ENCODE measurements around the gene MARK2.

DNA sequence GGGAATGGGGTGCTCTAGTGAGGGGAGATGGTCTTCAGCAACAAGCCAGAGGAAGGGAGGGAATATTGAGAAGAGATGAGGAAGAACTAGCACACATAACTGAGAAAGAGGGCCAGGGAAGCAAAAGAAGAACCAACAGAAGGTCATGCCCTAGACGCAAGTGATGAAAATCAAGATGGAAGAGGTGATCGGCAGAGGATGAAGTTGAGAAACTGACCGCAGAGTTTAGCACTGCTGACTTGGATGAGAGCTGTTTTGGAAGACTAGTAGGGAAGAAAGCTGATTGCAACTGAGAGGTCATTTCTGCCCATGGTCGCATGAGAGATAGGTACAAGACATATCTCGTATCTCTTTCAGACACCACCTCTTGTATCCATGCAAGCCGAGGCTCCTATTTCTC lies 22.7 kb upstream of the MARK2 start:
- TF ChIP-seq, protein P1, sequence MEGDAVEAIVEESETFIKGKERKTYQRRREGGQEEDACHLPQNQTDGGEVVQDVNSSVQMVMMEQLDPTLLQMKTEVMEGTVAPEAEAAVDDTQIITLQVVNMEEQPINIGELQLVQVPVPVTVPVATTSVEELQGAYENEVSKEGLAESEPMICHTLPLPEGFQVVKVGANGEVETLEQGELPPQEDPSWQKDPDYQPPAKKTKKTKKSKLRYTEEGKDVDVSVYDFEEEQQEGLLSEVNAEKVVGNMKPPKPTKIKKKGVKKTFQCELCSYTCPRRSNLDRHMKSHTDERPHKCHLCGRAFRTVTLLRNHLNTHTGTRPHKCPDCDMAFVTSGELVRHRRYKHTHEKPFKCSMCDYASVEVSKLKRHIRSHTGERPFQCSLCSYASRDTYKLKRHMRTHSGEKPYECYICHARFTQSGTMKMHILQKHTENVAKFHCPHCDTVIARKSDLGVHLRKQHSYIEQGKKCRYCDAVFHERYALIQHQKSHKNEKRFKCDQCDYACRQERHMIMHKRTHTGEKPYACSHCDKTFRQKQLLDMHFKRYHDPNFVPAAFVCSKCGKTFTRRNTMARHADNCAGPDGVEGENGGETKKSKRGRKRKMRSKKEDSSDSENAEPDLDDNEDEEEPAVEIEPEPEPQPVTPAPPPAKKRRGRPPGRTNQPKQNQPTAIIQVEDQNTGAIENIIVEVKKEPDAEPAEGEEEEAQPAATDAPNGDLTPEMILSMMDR (IDR thresholded peaks at IDR 0.05) = no peak
- no peak for TF ChIP-seq POLR2A (IDR thresholded peaks at IDR 0.05)

Measured in Peyer's patch (tissue), 4 donors.